Mesenchymal stem cell (in vitro differentiated cells and primary cell): ENCODE results near the gene RRAD.

Experiments
- DNase-seq: peaks from one replicate; pipeline ENCODE4 v3.0.0-alpha.2; 2013
- H2AFZ ChIP-seq: one replicate; pipeline ENCODE4 v1.6.1; 2013; ENCODE audit warnings: low read depth, mild to moderate bottlenecking, control low read depth, inconsistent platforms, low read length, moderate library complexity
- H2AK5ac ChIP-seq: 2 replicates; pipeline ENCODE4 v1.6.1; 2013; ENCODE audit warnings: low read length, moderate library complexity, mild to moderate bottlenecking, inconsistent platforms; ENCODE audit not compliant: severe bottlenecking
- H2BK120ac ChIP-seq: one replicate; pipeline ENCODE4 v1.6.1; 2013; ENCODE audit warnings: low read depth, mild to moderate bottlenecking, inconsistent platforms, low read length, moderate library complexity
- H2BK12ac ChIP-seq, 2 experiments: one replicate each; pipeline ENCODE4 v1.6.1; 2013; ENCODE audit warnings: inconsistent platforms in 2 of 2, low read length in 2 of 2, mild to moderate bottlenecking in 2 of 2, moderate library complexity in 2 of 2, control low read depth in 1 of 2
- H2BK15ac ChIP-seq: one replicate; pipeline ENCODE4 v1.6.1; 2013; ENCODE audit warnings: mild to moderate bottlenecking, low read depth, inconsistent platforms; ENCODE audit not compliant: poor library complexity, severe bottlenecking
- H2BK5ac ChIP-seq: 2 replicates; pipeline ENCODE4 v1.6.1; 2013; ENCODE audit warnings: low read depth, mild to moderate bottlenecking, low read length, control low read depth, inconsistent platforms; ENCODE audit not compliant: poor library complexity, severe bottlenecking
- H3K14ac ChIP-seq, 2 experiments: one replicate each; pipeline ENCODE4 v1.6.1; 2013; ENCODE audit warnings: inconsistent platforms in 2 of 2, low read length in 2 of 2, control low read depth in 1 of 2, mild to moderate bottlenecking in 1 of 2, moderate library complexity in 1 of 2
- H3K18ac ChIP-seq, 2 experiments: one replicate each; pipeline ENCODE4 v1.6.1; 2013; ENCODE audit warnings: inconsistent platforms in 2 of 2, low read length in 2 of 2, control low read depth in 1 of 2, low read depth in 1 of 2, mild to moderate bottlenecking in 1 of 2
- H3K23ac ChIP-seq, 2 experiments: one replicate each; pipeline ENCODE4 v1.6.1; 2013; ENCODE audit warnings: inconsistent platforms in 2 of 2, low read length in 2 of 2, mild to moderate bottlenecking in 2 of 2, moderate library complexity in 2 of 2, control low read depth in 1 of 2
- H3K27ac ChIP-seq: 2 replicates; pipeline ENCODE4 v1.5.1; 2013; ENCODE audit warnings: mild to moderate bottlenecking, moderate library complexity, low read length, control low read depth, inconsistent platforms; ENCODE audit not compliant: poor library complexity, severe bottlenecking
- H3K27me3 ChIP-seq, 2 experiments: 2 replicates each; pipeline versions ENCODE4 v1.6.1 to v1.7.0; 2013; ENCODE audit warnings: low read length in 2 of 2, mild to moderate bottlenecking in 2 of 2, moderate library complexity in 2 of 2, control low read depth in 1 of 2, inconsistent platforms in 1 of 2; ENCODE audit not compliant: control insufficient read depth in 1 of 2, insufficient read depth in 1 of 2
- H3K36me3 ChIP-seq, 2 experiments: 2 replicates each; pipeline versions ENCODE4 v1.6.1 to v1.7.0; 2013; ENCODE audit warnings: low read length in 2 of 2, control low read depth in 1 of 2, inconsistent platforms in 1 of 2, low read depth in 1 of 2, mild to moderate bottlenecking in 1 of 2; ENCODE audit not compliant: insufficient read depth in 2 of 2, control insufficient read depth in 1 of 2
- H3K4ac ChIP-seq, 2 experiments: one replicate each; pipeline ENCODE4 v1.6.1; 2013; ENCODE audit warnings: inconsistent platforms in 2 of 2, low read length in 2 of 2, mild to moderate bottlenecking in 2 of 2, moderate library complexity in 2 of 2, control low read depth in 1 of 2, low read depth in 1 of 2
- H3K4me1 ChIP-seq: 2 replicates; pipeline ENCODE4 v1.6.1; 2013; ENCODE audit warnings: low read depth, low read length, control low read depth; ENCODE audit not compliant: control insufficient read depth, insufficient read depth
- H3K4me2 ChIP-seq: 2 replicates; pipeline ENCODE4 v1.6.1; 2013; ENCODE audit warnings: low read length, mild to moderate bottlenecking, inconsistent platforms; ENCODE audit not compliant: poor library complexity, severe bottlenecking
- H3K4me3 ChIP-seq, 2 experiments: 2 replicates each; pipeline versions ENCODE4 v1.5.1 to v1.7.0; 2013; ENCODE audit warnings: low read length in 2 of 2, mild to moderate bottlenecking in 2 of 2, control low read depth in 1 of 2, low read depth in 1 of 2; ENCODE audit not compliant: insufficient read depth in 1 of 2
- H3K79me1 ChIP-seq: replicated peaks from 2 replicates; pipeline ENCODE4 v1.6.1; 2013; ENCODE audit warnings: mild to moderate bottlenecking, control low read depth, low read length, inconsistent platforms; ENCODE audit not compliant: poor library complexity, severe bottlenecking
- H3K9ac ChIP-seq: 2 replicates; pipeline ENCODE4 v1.7.0; 2013; ENCODE audit warnings: mild to moderate bottlenecking, low read length, moderate library complexity
- H3K9me3 ChIP-seq: 2 replicates; pipeline ENCODE4 v1.7.0; 2013; ENCODE audit warnings: mild to moderate bottlenecking, low read length; ENCODE audit not compliant: control insufficient read depth
- H4K8ac ChIP-seq: one replicate; pipeline ENCODE4 v1.6.1; 2013; ENCODE audit warnings: inconsistent platforms, mild to moderate bottlenecking, low read length, moderate library complexity
- H4K91ac ChIP-seq: one replicate; pipeline ENCODE4 v1.6.1; 2013; ENCODE audit warnings: mild to moderate bottlenecking, low read length, inconsistent platforms
- WGBS: methylation state at CpG from one replicate; pipeline ENCODE4 v1.1.7; 2013; ENCODE audit warnings: mixed read lengths; 5-methylcytosine and 5-hydroxymethylcytosine counted together

RRAD gene

DNA sequence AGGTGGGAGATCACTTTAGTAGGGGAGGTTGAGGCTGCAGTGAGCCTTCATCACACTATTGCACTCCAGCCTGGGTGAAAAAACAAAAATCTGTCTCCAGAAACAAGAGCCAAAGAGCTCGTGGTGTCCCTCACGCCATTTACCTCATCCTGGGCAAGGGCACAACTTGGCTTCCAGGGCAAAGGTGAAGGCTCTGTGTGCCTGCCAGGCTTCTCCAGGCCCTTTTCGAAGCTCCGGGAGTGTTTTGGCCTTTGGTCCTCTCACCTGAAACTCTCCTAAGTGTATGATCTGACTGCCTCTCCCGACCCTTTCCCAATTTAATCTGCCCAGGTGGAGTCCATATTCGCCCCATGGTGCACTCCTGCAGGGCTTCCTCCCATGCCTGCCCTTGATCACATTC lies 24.1 kb upstream of the RRAD start:
- Histone ChIP-seq H4K91ac (no peak overlapping the region), H2BK120ac (no peak overlapping the region), H3K27ac (no peak overlapping the region), H3K9ac (no peak overlapping the region), H3K36me3 (no peaks in the 10 kb centered on the region), H2BK5ac (no peak overlapping the region), H3K27me3 (peaks cover 14 to 15% of the 10 kb centered on the region in 2 experiments), H3K4me3 (no peak overlapping the region), H3K9me3 (peaks cover 4% of the 10 kb centered on the region), H3K4me2 (no peak overlapping the region), H3K79me1 (no peaks in the 10 kb centered on the region), H3K14ac (no peak overlapping the region), H3K18ac (no peak overlapping the region), H3K23ac (no peak overlapping the region), H2AK5ac (no peak overlapping the region), H2BK12ac (no peak overlapping the region), H2BK15ac (no peak overlapping the region), H3K4me1 (peaks cover 7% of the 10 kb centered on the region), H3K4ac (no peak overlapping the region), H2AFZ (no peak overlapping the region), H4K8ac (no peak overlapping the region)
- no peak for DNase-seq
- 75% methylated on average over 6 of the region's 6 CpGs for WGBS

DNA sequence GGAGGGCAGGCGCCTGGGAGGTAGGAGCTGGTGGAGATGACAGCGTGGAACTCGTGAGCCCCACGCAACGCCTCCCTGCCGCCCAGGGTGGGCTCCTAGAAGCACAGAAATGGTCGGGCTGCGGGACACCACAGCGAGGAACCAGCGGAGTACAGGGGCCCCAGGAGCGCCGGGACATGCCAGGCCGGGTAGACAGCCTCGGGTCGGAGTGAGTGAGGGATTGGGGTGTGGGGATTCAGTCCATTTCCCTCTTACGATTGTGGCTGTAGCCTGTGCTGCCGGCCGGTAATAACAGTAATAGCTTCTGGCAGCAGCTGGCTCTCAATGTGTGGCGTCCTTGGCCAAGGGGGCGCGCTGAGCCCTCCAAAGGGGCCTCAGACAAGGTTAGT lies 23.5 kb upstream of the RRAD start:
- 66% methylated on average over 21 of the region's 21 CpGs for WGBS
- Histone ChIP-seq H3K27me3 (peaks cover 14 to 15% of the 10 kb centered on the region in 2 experiments), H2BK15ac (no peak overlapping the region), H3K4me3 (peak overlapping the region in 1 of 2 experiments; percentile 74), H4K8ac (no peak overlapping the region), H3K9ac (peak overlapping the region; percentile 68), H2AK5ac (no peak overlapping the region), H3K18ac (peak overlapping the region in 1 of 2 experiments; percentile 70), H2BK120ac (no peak overlapping the region), H3K9me3 (peaks cover 4% of the 10 kb centered on the region), H3K79me1 (no peaks in the 10 kb centered on the region), H2BK12ac (no peak overlapping the region), H4K91ac (no peak overlapping the region), H3K4ac (no peak overlapping the region), H3K4me1 (peaks cover 7% of the 10 kb centered on the region), H2BK5ac (no peak overlapping the region), H3K23ac (no peak overlapping the region), H3K27ac (no peak overlapping the region), H3K14ac (no peak overlapping the region), H2AFZ (no peak overlapping the region), H3K36me3 (peaks cover 2 to 3% of the 10 kb centered on the region in 2 experiments), H3K4me2 (no peak overlapping the region)
- no peak for DNase-seq

DNA sequence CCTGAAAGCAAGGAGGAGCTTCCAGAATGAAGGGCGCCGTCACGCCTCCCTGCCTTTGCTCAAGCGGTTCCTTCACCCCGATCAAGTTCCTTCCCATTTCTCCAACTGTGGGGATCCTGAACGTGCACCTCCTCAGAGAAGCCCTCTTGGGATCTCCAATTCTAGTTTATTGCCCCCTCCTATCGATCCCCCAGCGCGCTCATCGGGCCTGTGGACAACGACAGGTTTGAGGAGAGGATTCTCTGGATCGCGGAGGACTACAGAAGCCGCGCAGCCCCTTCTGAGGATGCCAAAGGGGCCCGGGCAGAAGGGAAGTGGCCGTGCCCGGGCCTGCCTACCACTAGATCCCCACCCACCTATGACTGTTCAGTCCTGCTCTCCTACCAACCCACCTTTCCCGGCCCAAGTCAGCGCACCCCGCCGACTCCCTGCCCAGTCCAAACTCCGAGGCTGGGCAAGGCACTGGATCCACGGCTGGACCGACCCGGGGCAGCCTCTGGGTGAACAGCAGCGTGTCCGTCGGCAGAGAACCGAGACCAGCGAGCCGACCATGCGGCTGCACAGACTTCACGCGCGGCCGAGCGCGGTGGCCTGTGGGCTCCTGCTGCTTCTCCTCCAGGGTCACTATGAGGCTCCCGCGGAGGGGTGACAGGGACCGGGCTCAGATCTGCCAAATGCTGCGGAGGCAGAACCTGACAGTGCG lies 22.9 kb upstream of the RRAD start:
- no peak overlapping the region for H2AK5ac ChIP-seq
- H3K4me2 ChIP-seq, result peak overlapping the region; percentile 75
- H3K4me3 ChIP-seq, result peak overlapping the region in 1 of 2 experiments; percentile 74
- H3K9me3 ChIP-seq, result peaks cover 4% of the 10 kb centered on the region
- WGBS, result 49% methylated on average over 44 of the region's 44 CpGs
- H3K18ac ChIP-seq, result peak overlapping the region in 1 of 2 experiments; percentile 70
- no peak for DNase-seq
- no peak overlapping the region for H3K14ac ChIP-seq
- peaks cover 7% of the 10 kb centered on the region for H3K4me1 ChIP-seq
- peak overlapping the region; percentile 26 for H2BK15ac ChIP-seq
- no peaks in the 10 kb centered on the region for H3K79me1 ChIP-seq
- H3K36me3 ChIP-seq, result peaks cover 7 to 9% of the 10 kb centered on the region in 2 experiments
- H4K91ac ChIP-seq, result no peak overlapping the region
- peaks cover 14 to 15% of the 10 kb centered on the region in 2 experiments for H3K27me3 ChIP-seq
- no peak overlapping the region for H3K27ac ChIP-seq
- H4K8ac ChIP-seq, result no peak overlapping the region
- H2BK12ac ChIP-seq, result peak overlapping the region in 1 of 2 experiments; percentile 27
- no peak overlapping the region for H3K23ac ChIP-seq
- no peak overlapping the region for H2BK120ac ChIP-seq
- no peak overlapping the region for H2BK5ac ChIP-seq
- H2AFZ ChIP-seq, result no peak overlapping the region
- H3K4ac ChIP-seq, result no peak overlapping the region
- peak overlapping the region; percentile 68 for H3K9ac ChIP-seq

DNA sequence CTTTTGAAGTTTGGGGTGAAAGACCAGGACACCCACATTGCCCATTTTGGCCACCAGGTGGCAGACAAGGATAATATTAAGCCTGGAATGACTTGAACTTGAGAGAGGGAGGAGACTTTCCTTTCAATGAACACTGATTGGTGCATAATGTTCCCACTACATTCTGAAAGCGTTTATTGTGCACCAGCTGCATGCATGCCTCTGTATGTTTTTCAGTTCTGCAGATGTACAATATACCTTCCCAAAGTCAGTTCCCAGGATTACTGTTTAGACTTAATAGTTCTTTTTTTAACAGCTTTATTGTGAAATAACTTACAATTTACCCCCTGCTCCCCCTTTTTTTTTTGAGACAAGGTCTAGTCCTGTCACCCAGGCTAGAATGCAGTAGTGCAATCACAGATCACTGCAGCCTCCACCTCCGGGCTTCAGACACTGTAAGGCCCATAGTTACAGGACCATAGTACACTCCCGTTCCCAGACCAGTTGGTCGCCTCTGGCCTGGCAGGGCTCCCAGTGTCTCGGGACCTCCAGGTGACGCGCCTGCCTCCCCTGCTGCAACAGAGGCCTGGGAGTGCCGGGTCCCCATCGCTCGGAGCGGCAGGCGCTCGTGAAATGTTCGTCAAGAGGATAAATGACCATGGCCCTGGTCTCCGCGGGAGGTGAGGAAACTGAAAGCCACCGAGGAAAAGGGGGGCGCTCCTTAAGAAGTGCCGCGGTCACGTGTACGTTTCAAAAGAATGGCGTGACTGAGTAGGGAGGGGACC lies 22.1 kb upstream of the RRAD start:
- Histone ChIP-seq H3K23ac (no peak overlapping the region), H2BK120ac (no peak overlapping the region), H2BK12ac (no peak overlapping the region), H2BK5ac (no peak overlapping the region), H3K27ac (no peak overlapping the region), H3K4ac (no peak overlapping the region), H3K14ac (peak overlapping the region in 1 of 2 experiments; percentile 71), H3K9me3 (peaks cover 4% of the 10 kb centered on the region), H3K4me1 (peaks cover 7% of the 10 kb centered on the region), H3K9ac (peak overlapping the region; percentile 68), H3K36me3 (peaks cover 15 to 17% of the 10 kb centered on the region in 2 experiments), H4K91ac (no peak overlapping the region), H3K18ac (no peak overlapping the region), H3K4me2 (peak overlapping the region; percentile 60), H4K8ac (no peak overlapping the region), H3K27me3 (peaks cover 14 to 15% of the 10 kb centered on the region in 2 experiments), H2BK15ac (no peak overlapping the region), H2AFZ (peak overlapping the region; percentile 66), H3K4me3 (peak overlapping the region; percentile 3 to 74), H3K79me1 (no peaks in the 10 kb centered on the region), H2AK5ac (no peak overlapping the region)
- 29% methylated on average over 16 of the region's 23 CpGs for WGBS
- peak; percentile 89 for DNase-seq
